Keratinocyte (primary cell): ENCODE data around the gene NOL9. TPM values are rescaled to one million over a fixed set of nuclear protein-coding genes. Genes with fewer than 3 reads are reported as not detected.

Experiments
- DNase-seq: peaks from one replicate; pipeline ENCODE4 v3.0.0-alpha.2; 2011; ENCODE audit warnings: low read depth, missing footprints, low spot score
- FAIRE-seq: peaks from 2 replicates; lab custom pipeline; 2011; peaks lifted over from hg19 to GRCh38; lab: Jason Lieb, UNC
- H2AFZ ChIP-seq: 2 replicates; pipeline ENCODE4 v1.6.0; 2012; ENCODE audit warnings: low read length, control low read depth, inconsistent platforms; ENCODE audit not compliant: control insufficient read depth
- H3K27ac ChIP-seq: 2 replicates; pipeline ENCODE4 v1.5.1; 2011; ENCODE audit warnings: low read length; ENCODE audit not compliant: control insufficient read depth, insufficient read depth
- H3K27me3 ChIP-seq: 3 replicates; pipeline ENCODE4 v1.6.0; 2011; ENCODE audit warnings: low read length; ENCODE audit not compliant: control insufficient read depth, insufficient read depth; ENCODE audit errors: extremely low read depth
- H3K36me3 ChIP-seq, 2 experiments: 2 replicates in 1 of 2; 3 replicates in 1 of 2; pipeline ENCODE4 v1.5.1; 2011; ENCODE audit warnings: low read length in 2 of 2, mild to moderate bottlenecking in 1 of 2; ENCODE audit not compliant: control insufficient read depth in 2 of 2, insufficient read depth in 2 of 2; ENCODE audit errors: extremely low read depth in 1 of 2
- H3K4me1 ChIP-seq: 3 replicates; pipeline ENCODE4 v1.5.1; 2011; ENCODE audit warnings: low read length; ENCODE audit not compliant: control insufficient read depth, insufficient read depth; ENCODE audit errors: extremely low read depth
- H3K4me2 ChIP-seq: 3 replicates; pipeline ENCODE4 v1.6.0; 2011; ENCODE audit warnings: low read depth, low read length; ENCODE audit not compliant: control insufficient read depth, insufficient read depth; ENCODE audit errors: extremely low read depth
- H3K4me3 ChIP-seq, 3 experiments: fragments of 200-600 bp in 1 of 3; sonication (generic) in 1 of 3; 2 replicates in 2 of 3; 3 replicates in 1 of 3; pipeline ENCODE4 v1.5.1; 2011 to 2016; ENCODE audit warnings: low read length in 3 of 3, mild to moderate bottlenecking in 3 of 3, control low read depth in 2 of 3, inconsistent platforms in 1 of 3, low read depth in 1 of 3, mixed read lengths in 1 of 3, mixed run types in 1 of 3, moderate library complexity in 1 of 3; ENCODE audit not compliant: control insufficient read depth in 2 of 3, insufficient read depth in 2 of 3; ENCODE audit errors: extremely low read depth in 1 of 3
- H3K79me2 ChIP-seq: 2 replicates; pipeline ENCODE4 v1.6.0; 2012; ENCODE audit warnings: low read length; ENCODE audit not compliant: control insufficient read depth, insufficient read depth
- H3K9ac ChIP-seq: 3 replicates; pipeline ENCODE4 v1.6.0; 2011; ENCODE audit warnings: low read length; ENCODE audit not compliant: control insufficient read depth, insufficient read depth; ENCODE audit errors: extremely low read depth
- H3K9me1 ChIP-seq: 3 replicates; pipeline ENCODE4 v1.6.0; 2011; ENCODE audit warnings: low read length; ENCODE audit not compliant: control insufficient read depth, insufficient read depth; ENCODE audit errors: extremely low read depth
- H3K9me3 ChIP-seq: 2 replicates; pipeline ENCODE4 v1.5.1; 2012; ENCODE audit warnings: low read depth, low read length; ENCODE audit not compliant: control insufficient read depth
- H4K20me1 ChIP-seq: 3 replicates; pipeline ENCODE4 v1.6.0; 2011; ENCODE audit warnings: low read length; ENCODE audit not compliant: control insufficient read depth, insufficient read depth; ENCODE audit errors: extremely low read depth
- EZH2 ChIP-seq: IDR thresholded peaks from one replicate; pipeline ENCODE4 v1.6.1; 2012; ENCODE audit warnings: inconsistent platforms, mild to moderate bottlenecking, low read length, moderate library complexity
- dilution Hi-C: fragments of 300-500 bp; cut with MboI; formaldehyde crosslinking; loops from one replicate; pipeline ENCODE4 v1.7.0; 2020; ENCODE audit warnings: low sequenced_read_pairs; ENCODE audit not compliant: extremely low pct_ligation_motif_present
- polyA plus RNA-seq, 5 experiments: library from polyadenylated mRNA; depleted of rRNA in 3 of 5; stranded (reverse) in 3 of 5; stranded (forward) in 1 of 5; unstranded in 1 of 5; fragments of >200 nt; gene quantifications; 1 replicate in 1 of 5; 2 replicates in 3 of 5; 3 replicates in 1 of 5; pipeline versions ENCODE4 v1.2.1 to v1.2.3, GENCODE V29; 2011 to 2012; ENCODE audit warnings: missing spikeins in 2 of 5, low read depth in 1 of 5, low replicate concordance in 1 of 5
- TF ChIP-seq, protein P1 (sequence below), 3 experiments: IDR thresholded peaks in 1 of 3; conservative IDR thresholded peaks in 1 of 3; optimal IDR thresholded peaks in 1 of 3; 2 replicates in 2 of 3; 3 replicates in 1 of 3; pipeline versions ENCODE3 to v1.5.1; 2011; ENCODE audit warnings: low read length in 3 of 3, mild to moderate bottlenecking in 3 of 3, moderate library complexity in 2 of 3, control low read depth in 1 of 3, inconsistent platforms in 1 of 3; ENCODE audit not compliant: insufficient read depth in 2 of 3; ENCODE audit errors: extremely low read depth in 1 of 3

Gene NOL9
- polyA plus RNA-seq, 1 donor (not counting 4 experiments of a cell fraction or from before 2014, with no cell fraction given) = 24.6 TPM

DNA sequence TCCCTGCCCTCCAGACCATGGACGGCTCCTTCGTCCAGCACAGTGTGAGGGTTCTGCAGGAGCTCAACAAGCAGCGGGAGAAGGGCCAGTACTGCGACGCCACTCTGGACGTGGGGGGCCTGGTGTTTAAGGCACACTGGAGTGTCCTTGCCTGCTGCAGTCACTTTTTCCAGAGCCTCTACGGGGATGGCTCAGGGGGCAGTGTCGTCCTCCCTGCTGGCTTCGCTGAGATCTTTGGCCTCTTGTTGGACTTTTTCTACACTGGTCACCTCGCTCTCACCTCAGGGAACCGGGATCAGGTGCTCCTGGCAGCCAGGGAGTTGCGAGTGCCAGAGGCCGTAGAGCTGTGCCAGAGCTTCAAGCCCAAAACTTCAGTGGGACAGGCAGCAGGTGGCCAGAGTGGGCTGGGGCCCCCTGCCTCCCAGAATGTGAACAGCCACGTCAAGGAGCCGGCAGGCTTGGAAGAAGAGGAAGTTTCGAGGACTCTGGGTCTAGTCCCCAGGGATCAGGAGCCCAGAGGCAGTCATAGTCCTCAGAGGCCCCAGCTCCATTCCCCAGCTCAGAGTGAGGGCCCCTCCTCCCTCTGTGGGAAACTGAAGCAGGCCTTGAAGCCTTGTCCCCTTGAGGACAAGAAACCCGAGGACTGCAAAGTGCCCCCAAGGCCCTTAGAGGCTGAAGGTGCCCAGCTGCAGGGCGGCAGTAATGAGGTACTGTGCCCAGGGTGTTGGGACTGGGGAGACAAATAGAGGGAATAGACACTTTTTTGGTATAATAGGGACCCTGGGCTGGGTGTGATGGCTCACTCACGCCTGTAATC is 26.5 kb upstream of the NOL9 start:
- no peak for DNase-seq
- dilution Hi-C loops = no loop called here

DNA sequence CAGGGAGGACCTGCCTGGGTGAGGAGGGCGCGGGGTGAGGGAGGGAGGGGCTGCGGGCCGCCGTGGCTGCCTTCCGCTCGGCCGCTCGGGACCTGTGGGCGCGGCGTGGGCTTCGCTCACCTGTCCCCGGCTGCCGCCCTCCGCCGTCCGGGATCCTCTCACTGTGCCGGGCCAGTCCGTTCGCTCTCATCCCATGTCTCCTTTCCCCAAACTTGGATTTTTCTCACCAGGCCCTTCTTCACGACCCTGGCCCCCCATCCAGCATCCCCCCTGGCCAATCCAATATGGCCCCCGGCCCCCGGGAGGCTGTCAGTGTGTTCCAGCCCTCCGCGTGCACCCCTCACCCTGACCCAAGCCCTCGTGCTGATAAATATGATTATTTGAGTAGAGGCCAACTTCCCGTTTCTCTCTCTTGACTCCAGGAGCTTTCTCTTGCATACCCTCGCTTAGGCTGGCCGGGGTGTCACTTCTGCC is 25.8 kb upstream of the NOL9 start:
- Histone ChIP-seq H4K20me1 (peaks cover 3% of the 10 kb centered on the region), H3K36me3 (peaks cover 0 to 9% of the 10 kb centered on the region in 2 experiments), H3K79me2 (peaks cover 18% of the 10 kb centered on the region), H3K27ac (peak overlapping the region; percentile 69), H3K9me1 (peaks cover 2% of the 10 kb centered on the region), H3K4me2 (peak overlapping the region; percentile 82), H3K4me1 (peaks cover 26% of the 10 kb centered on the region), H2AFZ (peak overlapping the region; percentile 86), H3K4me3 (peak overlapping the region; percentile 78 to 91 (median 90)), H3K9ac (peak overlapping the region; percentile 83), H3K9me3 (no peaks in the 10 kb centered on the region), H3K27me3 (no peaks in the 10 kb centered on the region)
- no peak for TF ChIP-seq EZH2
- TF ChIP-seq, protein P1, sequence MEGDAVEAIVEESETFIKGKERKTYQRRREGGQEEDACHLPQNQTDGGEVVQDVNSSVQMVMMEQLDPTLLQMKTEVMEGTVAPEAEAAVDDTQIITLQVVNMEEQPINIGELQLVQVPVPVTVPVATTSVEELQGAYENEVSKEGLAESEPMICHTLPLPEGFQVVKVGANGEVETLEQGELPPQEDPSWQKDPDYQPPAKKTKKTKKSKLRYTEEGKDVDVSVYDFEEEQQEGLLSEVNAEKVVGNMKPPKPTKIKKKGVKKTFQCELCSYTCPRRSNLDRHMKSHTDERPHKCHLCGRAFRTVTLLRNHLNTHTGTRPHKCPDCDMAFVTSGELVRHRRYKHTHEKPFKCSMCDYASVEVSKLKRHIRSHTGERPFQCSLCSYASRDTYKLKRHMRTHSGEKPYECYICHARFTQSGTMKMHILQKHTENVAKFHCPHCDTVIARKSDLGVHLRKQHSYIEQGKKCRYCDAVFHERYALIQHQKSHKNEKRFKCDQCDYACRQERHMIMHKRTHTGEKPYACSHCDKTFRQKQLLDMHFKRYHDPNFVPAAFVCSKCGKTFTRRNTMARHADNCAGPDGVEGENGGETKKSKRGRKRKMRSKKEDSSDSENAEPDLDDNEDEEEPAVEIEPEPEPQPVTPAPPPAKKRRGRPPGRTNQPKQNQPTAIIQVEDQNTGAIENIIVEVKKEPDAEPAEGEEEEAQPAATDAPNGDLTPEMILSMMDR (optimal IDR thresholded peaks at IDR 0.05 in 1 of 3, IDR thresholded peaks at IDR 0.05 in 1 of 3, conservative IDR thresholded peaks at IDR 0.05 in 1 of 3; ENCODE audit: extremely low read depth in 1 of 3, insufficient read depth in 2 of 3, low read length in 3 of 3) = no peak
- DNase-seq (no peak), FAIRE-seq (no peak)
- dilution Hi-C loops = no loop called here

More for the DNA sequence above, 26.5 kb upstream of the NOL9 start:
- no peak for TF ChIP-seq EZH2
- TF ChIP-seq, protein P1 (optimal IDR thresholded peaks at IDR 0.05 in 1 of 3, IDR thresholded peaks at IDR 0.05 in 1 of 3, conservative IDR thresholded peaks at IDR 0.05 in 1 of 3; ENCODE audit: extremely low read depth in 1 of 3, insufficient read depth in 2 of 3, low read length in 3 of 3) = no peak
- Histone ChIP-seq H4K20me1 (peaks cover 4% of the 10 kb centered on the region), H3K79me2 (peaks cover 18% of the 10 kb centered on the region), H3K27ac (peak overlapping the region; percentile 69), H3K36me3 (peaks cover 0 to 9% of the 10 kb centered on the region in 2 experiments), H3K27me3 (no peaks in the 10 kb centered on the region), H3K4me2 (peak overlapping the region; percentile 82), H3K4me1 (peaks cover 26% of the 10 kb centered on the region), H3K9me1 (peaks cover 2% of the 10 kb centered on the region), H3K9me3 (no peaks in the 10 kb centered on the region), H3K9ac (peak overlapping the region; percentile 83), H2AFZ (no peak overlapping the region), H3K4me3 (peak overlapping the region; percentile 78 to 91 (median 90))
- FAIRE-seq = no peak
